HepG2 (cell line): ENCODE data around the gene CHN1. TPM values are rescaled to one million over a fixed set of nuclear protein-coding genes. Genes with fewer than 3 reads are reported as not detected.

Experiments
- ATAC-seq: fragments of 200-7000 bp; cut with Tn5 transposase; 3 replicates; pipeline ENCODE4 v1.9.1; 2020; ENCODE audit warnings: mild to moderate bottlenecking, moderate library complexity
- Bru-seq: library from RNA; stranded (reverse); fragments of 400-500 nt; gene quantifications from one replicate; lab custom pipeline; 2021; lab: Mats Ljungman, UMichigan
- BruChase-seq, 2 experiments: library from RNA; stranded (reverse); fragments of 400-500 nt; gene quantifications; one replicate each; lab custom pipeline; 2021; lab: Mats Ljungman, UMichigan
- BruUV-seq: library from RNA; stranded (reverse); fragments of 400-500 nt; replicated peaks from 2 replicates; lab custom pipeline; 2021; lab: Mats Ljungman, UMichigan
- CTCF ChIA-PET: fragments of 300-600 bp; formaldehyde crosslinking; extraction: SDS; loops from one replicate; lab custom pipeline; 2021; ENCODE audit warnings: low total read pairs, inconsistent platforms, low intra/inter-chr PET ratio; lab: Yijun Ruan, JAX
- POLR2A ChIA-PET: fragments of 350-600 bp; sonication (Branson Sonifier 250); formaldehyde crosslinking; loops from one replicate; lab custom pipeline; 2020; ENCODE audit warnings: antibody characterized with exemption, inconsistent platforms; lab: Yijun Ruan, JAX
- DNase-seq: peaks from one replicate; pipeline ENCODE4 v3.0.0-alpha.2; 2015; ENCODE audit warnings: low spot score
- FAIRE-seq: peaks from 3 replicates; lab custom pipeline; 2011; peaks lifted over from hg19 to GRCh38; lab: Jason Lieb, UNC
- H2AFZ ChIP-seq: one replicate; pipeline ENCODE4 v1.6.1; 2011; ENCODE audit warnings: low read length, inconsistent platforms
- H3K27ac ChIP-seq: fragments of 300-600 bp; 3 replicates; pipeline ENCODE4 v1.8.0; 2011; ENCODE audit warnings: mixed run types, mild to moderate bottlenecking, mixed read lengths, low read length, inconsistent platforms; ENCODE audit not compliant: insufficient read depth; ENCODE audit errors: extremely low read length
- H3K27me3 ChIP-seq, 2 experiments: fragments of 200-600 bp in 1 of 2; 2 replicates in 1 of 2; 3 replicates in 1 of 2; pipeline versions ENCODE4 v1.6.0 to v1.8.0; 2011; ENCODE audit warnings: low read length in 2 of 2, mild to moderate bottlenecking in 2 of 2, moderate library complexity in 2 of 2, inconsistent platforms in 1 of 2; ENCODE audit not compliant: insufficient read depth in 2 of 2, control insufficient read depth in 1 of 2
- H3K36me3 ChIP-seq, 2 experiments: fragments of 200-600 bp in 1 of 2; replicated peaks in 1 of 2; 2 replicates in 1 of 2; 3 replicates in 1 of 2; pipeline versions ENCODE4 v1.5.1 to v1.8.0; 2011; ENCODE audit warnings: low read length in 2 of 2, inconsistent platforms in 1 of 2; ENCODE audit not compliant: insufficient read depth in 2 of 2, control insufficient read depth in 1 of 2
- H3K4me1 ChIP-seq: 2 replicates; pipeline ENCODE4 v1.5.1; 2012; ENCODE audit warnings: low read length, inconsistent platforms; ENCODE audit not compliant: insufficient read depth
- H3K4me2 ChIP-seq: 2 replicates; pipeline ENCODE4 v1.6.0; 2011; ENCODE audit warnings: low read depth, low read length, inconsistent platforms
- H3K4me3 ChIP-seq, 3 experiments: fragments of 200-600 bp in 1 of 3; sonication (generic), shearing (Covaris generic) in 1 of 3; replicated peaks in 1 of 3; 2 replicates each; pipeline ENCODE4 v1.5.1; 2011 to 2016; ENCODE audit warnings: low read length in 3 of 3, inconsistent platforms in 2 of 3, low read depth in 2 of 3, mild to moderate bottlenecking in 2 of 3, control low read depth in 1 of 3, mixed read lengths in 1 of 3; ENCODE audit not compliant: insufficient read depth in 1 of 3
- H3K79me2 ChIP-seq: one replicate; pipeline ENCODE4 v1.6.1; 2011; ENCODE audit warnings: low read length, inconsistent platforms; ENCODE audit not compliant: insufficient read depth
- H3K9ac ChIP-seq: 2 replicates; pipeline ENCODE4 v1.6.0; 2011; ENCODE audit warnings: mild to moderate bottlenecking, low read depth, low read length, inconsistent platforms; ENCODE audit not compliant: insufficient read depth
- H3K9me3 ChIP-seq: 2 replicates; pipeline ENCODE4 v1.5.1; 2012; ENCODE audit warnings: mild to moderate bottlenecking, low read length
- H4K20me1 ChIP-seq: 2 replicates; pipeline ENCODE4 v1.6.0; 2011; ENCODE audit warnings: inconsistent platforms, mild to moderate bottlenecking, low read length, moderate library complexity; ENCODE audit not compliant: insufficient read depth
- ARID2 ChIP-seq: sonication (generic); formaldehyde crosslinking; IDR thresholded peaks from 2 replicates; pipeline ENCODE4 v1.8.1; 2022; ENCODE audit warnings: mild to moderate bottlenecking, missing genetic modification reagents, borderline replicate concordance
- EEA1 ChIP-seq: sonication (generic); formaldehyde crosslinking; IDR thresholded peaks from 2 replicates; pipeline ENCODE4 v1.5.1; 2020; ENCODE audit warnings: mild to moderate bottlenecking, missing genetic modification reagents, borderline replicate concordance
- ELF3 ChIP-seq: IDR thresholded peaks from 2 replicates; pipeline ENCODE4 v1.6.1; 2016; ENCODE audit warnings: missing genetic modification reagents, missing compliant biosample characterization
- GABPB1 ChIP-seq: IDR thresholded peaks from 2 replicates; pipeline ENCODE4 v1.6.1; 2016; ENCODE audit warnings: mild to moderate bottlenecking, missing genetic modification reagents, moderate library complexity, missing compliant biosample characterization
- MEF2D ChIP-seq: sonication (generic); formaldehyde crosslinking; IDR thresholded peaks from 2 replicates; pipeline ENCODE4 v1.5.1; 2020; ENCODE audit warnings: mild to moderate bottlenecking, missing genetic modification reagents
- RFX5 ChIP-seq: IDR thresholded peaks from 2 replicates; pipeline ENCODE4 v1.6.1; 2011; ENCODE audit warnings: low read depth, low read length, improper control_type of control experiment
- SP1 ChIP-seq, 2 experiments: fragments of 450-650 bp in 1 of 2; sonication (generic) in 1 of 2; formaldehyde crosslinking in 1 of 2; IDR thresholded peaks; 2 replicates each; pipeline versions ENCODE4 v1.4.0 to v1.6.1; 2016 to 2020; ENCODE audit warnings: missing genetic modification reagents in 1 of 2
- ZNF256 ChIP-seq: sonication (generic); formaldehyde crosslinking; conservative IDR thresholded peaks from 2 replicates; pipeline ENCODE4 v1.4.0; 2020; ENCODE audit warnings: missing genetic modification reagents
- ZNF460 ChIP-seq: sonication (generic); formaldehyde crosslinking; IDR thresholded peaks from 2 replicates; pipeline ENCODE4 v1.5.1; 2020; ENCODE audit warnings: missing genetic modification reagents, mild to moderate bottlenecking, borderline replicate concordance
- ZNF572 ChIP-seq: sonication (generic); formaldehyde crosslinking; IDR thresholded peaks from 2 replicates; pipeline ENCODE4 v1.5.1; 2020; ENCODE audit warnings: mild to moderate bottlenecking, missing genetic modification reagents
- WGBS: methylation state at CpG from one replicate; pipeline ENCODE4 v1.1.6; 2017; ENCODE audit warnings: low lambda C conversion rate; 5-methylcytosine and 5-hydroxymethylcytosine counted together
- in situ Hi-C: cut with HindIII; loops from 2 replicates; pipeline ENCODE4 v1.10.0; 2017; ENCODE audit warnings: low pct_unique_long_range_greater_than_20kb; ENCODE audit not compliant: extremely low pct_ligation_motif_present
- intact Hi-C: fragments of 100-400 bp; cut with micrococcal nuclease; formaldehyde crosslinking; loops from one replicate; pipeline ENCODE4 v1.10.0; 2022; ENCODE audit not compliant: unreplicated experiment
- long read RNA-seq, 2 experiments: library from RNA in 1 of 2; library from polyadenylated mRNA in 1 of 2; stranded (forward) in 1 of 2; unstranded in 1 of 2; transcript quantifications; one replicate each; pipeline ENCODE4 v2.0.0, GENCODE V29; 2019 to 2022
- polyA minus RNA-seq, 3 experiments: library from RNA; depleted of rRNA, polyadenylated mRNA; stranded (reverse); fragments of >200 nt; gene quantifications; 2 replicates each; pipeline ENCODE4 v1.2.3, GENCODE V29; 2011; ENCODE audit warnings: low replicate concordance in 1 of 3
- polyA plus RNA-seq, 8 experiments: library from polyadenylated mRNA; depleted of rRNA in 3 of 8; stranded (reverse) in 7 of 8; unstranded in 1 of 8; fragments of >200 nt; fragmentation: Illumina TruSeq in 4 of 8; extraction: Trizol in 4 of 8; gene quantifications; 2 replicates each; pipeline versions ENCODE4 v1.2.1 to v1.2.3, GENCODE V29; 2011 to 2016; ENCODE audit warnings: low read depth in 4 of 8, missing spikeins in 1 of 8, mixed read lengths in 1 of 8; ENCODE audit not compliant: insufficient read depth in 1 of 8
- total RNA-seq, 5 experiments: library from RNA; depleted of rRNA; stranded (reverse); fragments of >200 nt; fragmentation: Illumina TruSeq; extraction: Trizol; gene quantifications; 2 replicates each; pipeline ENCODE4 v1.2.3, GENCODE V29; 2016; ENCODE audit warnings: low read depth in 1 of 5
- TF ChIP-seq, protein P1 (sequence below): IDR thresholded peaks from 2 replicates; pipeline ENCODE4 v1.6.1; 2016; ENCODE audit warnings: control low read depth
- TF ChIP-seq, protein P2 (sequence below): sonication (generic); formaldehyde crosslinking; IDR thresholded peaks from 2 replicates; pipeline ENCODE4 v1.4.0; 2020; ENCODE audit warnings: mild to moderate bottlenecking, missing genetic modification reagents
- TF ChIP-seq, protein P3 (sequence below): sonication (generic); formaldehyde crosslinking; IDR thresholded peaks from 2 replicates; pipeline ENCODE4 v1.8.0; 2022; ENCODE audit warnings: mild to moderate bottlenecking, missing genetic modification reagents; ENCODE audit not compliant: insufficient replicate concordance

The CHN1 gene, protein sequence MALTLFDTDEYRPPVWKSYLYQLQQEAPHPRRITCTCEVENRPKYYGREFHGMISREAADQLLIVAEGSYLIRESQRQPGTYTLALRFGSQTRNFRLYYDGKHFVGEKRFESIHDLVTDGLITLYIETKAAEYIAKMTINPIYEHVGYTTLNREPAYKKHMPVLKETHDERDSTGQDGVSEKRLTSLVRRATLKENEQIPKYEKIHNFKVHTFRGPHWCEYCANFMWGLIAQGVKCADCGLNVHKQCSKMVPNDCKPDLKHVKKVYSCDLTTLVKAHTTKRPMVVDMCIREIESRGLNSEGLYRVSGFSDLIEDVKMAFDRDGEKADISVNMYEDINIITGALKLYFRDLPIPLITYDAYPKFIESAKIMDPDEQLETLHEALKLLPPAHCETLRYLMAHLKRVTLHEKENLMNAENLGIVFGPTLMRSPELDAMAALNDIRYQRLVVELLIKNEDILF
- 2.5 and 2.8 TPM in 2 replicates for total RNA-seq (2016; rRNA removed; fragmentation: Illumina TruSeq; extraction: Trizol)
- 2.8 and 3.9 TPM in 2 replicates for total RNA-seq (2016; cell fraction: cytosol; rRNA removed; fragmentation: Illumina TruSeq; extraction: Trizol; ENCODE audit: low read depth)
- 3.0 and 3.3 TPM in 2 replicates for total RNA-seq (2016; cell fraction: insoluble cytoplasmic fraction; rRNA removed; fragmentation: Illumina TruSeq; extraction: Trizol)
- total RNA-seq (2016; cell fraction: membrane; rRNA removed; fragmentation: Illumina TruSeq; extraction: Trizol), result 3.8 and 5.4 TPM in 2 replicates
- total RNA-seq (2016; cell fraction: nucleus; rRNA removed; fragmentation: Illumina TruSeq; extraction: Trizol), result 3.1 and 6.8 TPM in 2 replicates
- polyA plus RNA-seq (2011; rRNA removed), result 2.5 and 3.5 TPM in 2 replicates
- polyA plus RNA-seq (2011; cell fraction: cytosol; rRNA removed), result 1.3 and 3.1 TPM in 2 replicates
- polyA plus RNA-seq (2011; cell fraction: nucleus; rRNA removed), result 1.7 and 2.6 TPM in 2 replicates
- polyA plus RNA-seq (2012), result 1.1 and 2.4 TPM in 2 replicates
- polyA plus RNA-seq (2016; cell fraction: cytosol; fragmentation: Illumina TruSeq; extraction: Trizol; ENCODE audit: low read depth), result 2.0 and 2.7 TPM in 2 replicates
- polyA plus RNA-seq (2016; cell fraction: insoluble cytoplasmic fraction; fragmentation: Illumina TruSeq; extraction: Trizol; ENCODE audit: low read depth), result 3.5 and 5.4 TPM in 2 replicates
- polyA plus RNA-seq (2016; cell fraction: membrane; fragmentation: Illumina TruSeq; extraction: Trizol; ENCODE audit: low read depth), result 4.4 and 4.9 TPM in 2 replicates
- polyA plus RNA-seq (2016; cell fraction: nucleus; fragmentation: Illumina TruSeq; extraction: Trizol; ENCODE audit: insufficient read depth, low read depth), result 3.1 and 4.3 TPM in 2 replicates
- polyA minus RNA-seq (2011; rRNA and poly(A)+ RNA removed; ENCODE audit: low replicate concordance), result 1.2 and 14.3 TPM in 2 replicates
- polyA minus RNA-seq (2011; cell fraction: cytosol; rRNA and poly(A)+ RNA removed), result 1.5 and 2.1 TPM in 2 replicates
- polyA minus RNA-seq (2011; cell fraction: nucleus; rRNA and poly(A)+ RNA removed), result 5.8 and 9.4 TPM in 2 replicates
- percentile 46 among the genes with signal in this experiment for Bru-seq, nascent RNA
- percentile 41 among the genes with signal in this experiment for BruChase-seq, experiment 1, labeled RNA remaining after a 6-hour chase
- percentile 50 among the genes with signal in this experiment for BruChase-seq, experiment 2, labeled RNA remaining after a 2-hour chase
- long read RNA-seq, experiment 1, partial matches to known transcripts, result 0 of 1 reads
- long read RNA-seq, experiment 1, other reads (novel, unspliced or antisense), result 1 of 1 reads
- long read RNA-seq, experiment 2, partial matches to known transcripts, result 1 of 2 reads
- long read RNA-seq, experiment 2, other reads (novel, unspliced or antisense), result 1 of 2 reads

DNA sequence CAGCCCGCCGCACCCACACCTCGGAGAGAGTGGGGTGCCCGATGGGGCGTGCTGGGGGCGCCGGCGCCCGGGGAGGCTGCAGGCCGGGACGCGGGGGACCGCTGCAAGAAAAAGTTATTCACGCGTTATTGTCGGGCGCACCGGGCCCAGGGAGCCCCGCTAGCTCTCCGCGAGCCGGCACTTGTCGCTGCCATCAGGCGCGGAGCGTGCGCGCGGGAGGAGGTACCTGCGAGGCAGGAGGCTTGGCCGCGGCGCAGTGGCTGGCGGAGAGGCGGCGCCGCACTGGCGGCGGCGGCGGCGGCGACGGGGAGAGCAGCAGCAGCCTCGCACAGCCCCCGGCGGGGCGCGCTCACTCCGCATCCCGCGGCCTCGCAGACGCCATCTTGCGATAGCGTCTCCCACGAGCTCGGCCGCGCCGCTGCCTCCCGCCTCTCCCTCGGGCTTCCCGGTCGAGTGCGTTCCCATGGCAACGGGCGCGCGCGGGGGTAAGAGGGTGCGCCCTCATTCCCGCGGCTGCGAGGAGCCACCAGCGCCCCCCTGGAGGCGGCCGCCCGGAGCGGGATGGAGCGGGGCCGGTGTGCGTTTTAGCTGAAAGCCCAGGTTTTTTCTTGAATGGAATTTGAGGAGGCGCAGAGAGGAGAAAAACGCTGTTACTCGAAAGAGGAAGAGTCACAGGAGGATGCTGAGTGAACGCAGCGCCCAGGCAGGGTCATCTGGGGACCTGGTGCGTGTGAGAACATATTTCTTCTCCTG, at the start of gene CHN1:
CHN1 (minus strand) TSS at position 402 of the 753 bp plus-strand sequence. CDS start 469 bp downstream, outside the sequence.
- no peaks in the 10 kb centered on the region for H4K20me1 ChIP-seq
- FAIRE-seq (no peak), ATAC-seq (peak; percentile 96), DNase-seq (peak; percentile 66)
- H3K27me3 ChIP-seq, result peaks cover 0 to 47% of the 10 kb centered on the region in 2 experiments; a peak in 3 of 5 replicates
- H3K79me2 ChIP-seq, result no peaks in the 10 kb centered on the region
- in situ Hi-C loops (no loop called here), intact Hi-C loops (no loop called here)
- H3K9me3 ChIP-seq, result no peaks in the 10 kb centered on the region
- 1% methylated on average over 19 of the region's 89 CpGs for WGBS
- peak within 1 kb of the TSS; percentile 92 for H3K4me2 ChIP-seq
- H3K27ac ChIP-seq, result no peak within 1 kb of the TSS
- peak within 1 kb of the TSS; percentile 33; the same call in 1 of the 2 replicates for H3K9ac ChIP-seq
- H2AFZ ChIP-seq, result no peak within 1 kb of the TSS
- peaks cover 13% of the 10 kb centered on the region; the same call in 1 of the 2 replicates for H3K4me1 ChIP-seq
- H3K4me3 ChIP-seq, result peak within 1 kb of the TSS; percentile 68 to 77 (median 72)
- CTCF ChIA-PET, result no interaction called here
- POLR2A ChIA-PET, result interaction anchor here (0.8 kb wide), 1 partner anchor 25 kb away, joined by 4 read pairs; no protein-coding TSS in a partner anchor
- H3K36me3 ChIP-seq, result no peaks in the 10 kb centered on the region
- BruUV-seq, result no TSS peak
- TF ChIP-seq MEF2D (no peak), ZNF256 (CRISPR knock-in tag) (no peak), ARID2 (CRISPR knock-in tag) (no peak), ZNF460 (CRISPR knock-in tag) (no peak), SP1 (IDR thresholded peaks at IDR 0.05) (no peak), SP1 (CRISPR knock-in tag; IDR thresholded peaks at IDR 0.05) (no peak), EEA1 (CRISPR knock-in tag) (no peak), RFX5 (no peak), ELF3 (CRISPR knock-in tag) (no peak), GABPB1 (peak; percentile 71; the same call in 1 of the 2 replicates), ZNF572 (CRISPR knock-in tag) (no peak)
- TF ChIP-seq, protein P1, sequence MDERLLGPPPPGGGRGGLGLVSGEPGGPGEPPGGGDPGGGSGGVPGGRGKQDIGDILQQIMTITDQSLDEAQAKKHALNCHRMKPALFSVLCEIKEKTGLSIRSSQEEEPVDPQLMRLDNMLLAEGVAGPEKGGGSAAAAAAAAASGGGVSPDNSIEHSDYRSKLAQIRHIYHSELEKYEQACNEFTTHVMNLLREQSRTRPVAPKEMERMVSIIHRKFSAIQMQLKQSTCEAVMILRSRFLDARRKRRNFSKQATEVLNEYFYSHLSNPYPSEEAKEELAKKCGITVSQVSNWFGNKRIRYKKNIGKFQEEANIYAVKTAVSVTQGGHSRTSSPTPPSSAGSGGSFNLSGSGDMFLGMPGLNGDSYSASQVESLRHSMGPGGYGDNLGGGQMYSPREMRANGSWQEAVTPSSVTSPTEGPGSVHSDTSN (CRISPR knock-in tag), result no peak
- TF ChIP-seq, protein P2, sequence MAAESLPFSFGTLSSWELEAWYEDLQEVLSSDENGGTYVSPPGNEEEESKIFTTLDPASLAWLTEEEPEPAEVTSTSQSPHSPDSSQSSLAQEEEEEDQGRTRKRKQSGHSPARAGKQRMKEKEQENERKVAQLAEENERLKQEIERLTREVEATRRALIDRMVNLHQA (CRISPR knock-in tag), result no peak
- TF ChIP-seq, protein P3, sequence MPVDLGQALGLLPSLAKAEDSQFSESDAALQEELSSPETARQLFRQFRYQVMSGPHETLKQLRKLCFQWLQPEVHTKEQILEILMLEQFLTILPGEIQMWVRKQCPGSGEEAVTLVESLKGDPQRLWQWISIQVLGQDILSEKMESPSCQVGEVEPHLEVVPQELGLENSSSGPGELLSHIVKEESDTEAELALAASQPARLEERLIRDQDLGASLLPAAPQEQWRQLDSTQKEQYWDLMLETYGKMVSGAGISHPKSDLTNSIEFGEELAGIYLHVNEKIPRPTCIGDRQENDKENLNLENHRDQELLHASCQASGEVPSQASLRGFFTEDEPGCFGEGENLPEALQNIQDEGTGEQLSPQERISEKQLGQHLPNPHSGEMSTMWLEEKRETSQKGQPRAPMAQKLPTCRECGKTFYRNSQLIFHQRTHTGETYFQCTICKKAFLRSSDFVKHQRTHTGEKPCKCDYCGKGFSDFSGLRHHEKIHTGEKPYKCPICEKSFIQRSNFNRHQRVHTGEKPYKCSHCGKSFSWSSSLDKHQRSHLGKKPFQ (CRISPR knock-in tag), result no peak
